Body of pancreas (tissue), 4 donors: ENCODE results near the gene SLC6A1. TPM values are rescaled to one million over a fixed set of nuclear protein-coding genes. Genes with fewer than 3 reads are reported as not detected.

Experiments used
- ATAC-seq: fragments of 150-250 bp; one replicate; pipeline ENCODE4 v1.9.1; 2016
- DNase-seq, 4 donors: peaks; one replicate each; pipeline ENCODE4 v3.0.0-alpha.2; 2019
- H3K27ac ChIP-seq, 4 donors: fragments of 200-600 bp; sonication (generic); 1 replicate in 3 of 4; 2 replicates in 1 of 4; pipeline versions ENCODE4 v1.5.1 to v1.6.1; 2016 to 2019; ENCODE audit warnings: mild to moderate bottlenecking in 1 of 4, mixed read lengths in 1 of 4, moderate library complexity in 1 of 4
- H3K27me3 ChIP-seq, 2 donors: fragments of 200-600 bp; sonication (generic); one replicate each; pipeline ENCODE4 v1.6.0; 2016; ENCODE audit warnings: mild to moderate bottlenecking in 1 of 2
- H3K36me3 ChIP-seq, 2 donors: fragments of 200-600 bp; sonication (generic); replicated peaks in 1 of 2; 2 replicates each; pipeline ENCODE4 v1.5.1; 2016; ENCODE audit warnings: low read depth in 2 of 2; ENCODE audit not compliant: insufficient read depth in 1 of 2
- H3K4me1 ChIP-seq: fragments of 200-600 bp; sonication (generic); one replicate; pipeline ENCODE4 v1.6.0; 2016
- H3K4me3 ChIP-seq, 2 donors: fragments of 200-600 bp; sonication (generic); 1 replicate in 1 of 2; 2 replicates in 1 of 2; pipeline ENCODE4 v1.5.1; 2016 to 2019
- H3K9me3 ChIP-seq, 3 donors: fragments of 200-600 bp; sonication (generic); 1 replicate in 2 of 3; 2 replicates in 1 of 3; pipeline ENCODE4 v1.5.1; 2016
- POLR2A ChIP-seq, 3 donors: fragments of 450-650 bp; IDR thresholded peaks; one replicate each; pipeline ENCODE4 v1.6.1; 2016; ENCODE audit warnings: antibody characterized with exemption in 3 of 3, mild to moderate bottlenecking in 2 of 3
- WGBS, 2 donors: methylation state at CpG; one replicate each; pipeline ENCODE4 v1.1.5; 2017; 5-methylcytosine and 5-hydroxymethylcytosine counted together
- intact Hi-C: fragments of 100-400 bp; cut with DNase I; formaldehyde crosslinking; loops from one replicate; pipeline ENCODE4 v1.15.1; 2023
- total RNA-seq, 2 donors: library from RNA; depleted of rRNA; stranded (reverse); fragments of >200 nt; gene quantifications; one replicate each; pipeline ENCODE4 v1.1.0, GENCODE V29; 2016
- TF ChIP-seq, protein P1 (sequence below), 7 experiments: fragments of 450-650 bp in 4 of 7; fragments of 200-600 bp in 3 of 7; sonication (generic) in 3 of 7; IDR thresholded peaks; one replicate each; pipeline ENCODE4 v1.5.1; 2016 to 2019; ENCODE audit warnings: antibody characterized with exemption in 7 of 7

Gene SLC6A1
- total RNA-seq, 2 donors from 2014 or later: 0.26 to 0.66 TPM

GRCh38 chr3:10964537-10965167, 27.9 kb upstream of the SLC6A1 start:
- no peaks in the 10 kb centered on the region for H3K4me1 ChIP-seq
- H3K4me3 ChIP-seq: no peak overlapping the region
- intact Hi-C loops: no loop called here
- no peaks in the 10 kb centered on the region for H3K9me3 ChIP-seq
- H3K27me3 ChIP-seq: no peaks in the 10 kb centered on the region
- DNase-seq: no peak
- 58 to 64% methylated on average over 6 of the region's 6 CpGs for WGBS, 2 donors
- H3K27ac ChIP-seq: no peak overlapping the region
- no peak for TF ChIP-seq POLR2A (IDR thresholded peaks at IDR 0.05)
- TF ChIP-seq, protein P1, sequence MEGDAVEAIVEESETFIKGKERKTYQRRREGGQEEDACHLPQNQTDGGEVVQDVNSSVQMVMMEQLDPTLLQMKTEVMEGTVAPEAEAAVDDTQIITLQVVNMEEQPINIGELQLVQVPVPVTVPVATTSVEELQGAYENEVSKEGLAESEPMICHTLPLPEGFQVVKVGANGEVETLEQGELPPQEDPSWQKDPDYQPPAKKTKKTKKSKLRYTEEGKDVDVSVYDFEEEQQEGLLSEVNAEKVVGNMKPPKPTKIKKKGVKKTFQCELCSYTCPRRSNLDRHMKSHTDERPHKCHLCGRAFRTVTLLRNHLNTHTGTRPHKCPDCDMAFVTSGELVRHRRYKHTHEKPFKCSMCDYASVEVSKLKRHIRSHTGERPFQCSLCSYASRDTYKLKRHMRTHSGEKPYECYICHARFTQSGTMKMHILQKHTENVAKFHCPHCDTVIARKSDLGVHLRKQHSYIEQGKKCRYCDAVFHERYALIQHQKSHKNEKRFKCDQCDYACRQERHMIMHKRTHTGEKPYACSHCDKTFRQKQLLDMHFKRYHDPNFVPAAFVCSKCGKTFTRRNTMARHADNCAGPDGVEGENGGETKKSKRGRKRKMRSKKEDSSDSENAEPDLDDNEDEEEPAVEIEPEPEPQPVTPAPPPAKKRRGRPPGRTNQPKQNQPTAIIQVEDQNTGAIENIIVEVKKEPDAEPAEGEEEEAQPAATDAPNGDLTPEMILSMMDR (IDR thresholded peaks at IDR 0.05): no peak
- no peaks in the 10 kb centered on the region for H3K36me3 ChIP-seq
- ATAC-seq: no peak

DNA sequence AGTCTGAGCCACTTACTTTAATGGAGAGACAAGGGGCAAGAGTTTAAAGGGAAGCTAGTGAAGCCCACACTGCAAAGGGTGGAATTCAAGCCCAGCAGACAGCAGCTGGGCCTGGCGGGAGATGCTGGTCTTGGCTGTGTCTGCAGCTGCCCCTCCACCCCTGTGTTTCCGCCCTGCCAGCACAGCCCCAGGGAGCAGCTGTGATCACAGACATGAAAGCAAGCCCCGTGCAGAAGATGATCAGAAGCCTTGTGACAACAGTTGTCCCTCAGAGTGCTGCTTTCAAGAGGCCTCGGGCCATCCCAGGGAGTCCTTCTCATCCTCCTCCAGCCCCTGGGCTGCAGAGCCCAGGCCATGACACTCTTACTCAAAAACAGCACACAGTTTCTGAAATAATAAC, 24.1 kb upstream of the SLC6A1 start:
- WGBS, 2 donors: 47 to 48% methylated on average over 3 to 4 of the region's 4 CpGs
- Histone ChIP-seq H3K9me3 (no peaks in the 10 kb centered on the region), H3K4me1 (no peaks in the 10 kb centered on the region), H3K27me3 (no peaks in the 10 kb centered on the region), H3K4me3 (no peak overlapping the region), H3K27ac (no peak overlapping the region), H3K36me3 (no peaks in the 10 kb centered on the region)
- TF ChIP-seq, protein P1 (IDR thresholded peaks at IDR 0.05): no peak
- no peak for TF ChIP-seq POLR2A (IDR thresholded peaks at IDR 0.05)
- intact Hi-C loops: no loop called here
- DNase-seq (no peak), ATAC-seq (no peak)

DNA sequence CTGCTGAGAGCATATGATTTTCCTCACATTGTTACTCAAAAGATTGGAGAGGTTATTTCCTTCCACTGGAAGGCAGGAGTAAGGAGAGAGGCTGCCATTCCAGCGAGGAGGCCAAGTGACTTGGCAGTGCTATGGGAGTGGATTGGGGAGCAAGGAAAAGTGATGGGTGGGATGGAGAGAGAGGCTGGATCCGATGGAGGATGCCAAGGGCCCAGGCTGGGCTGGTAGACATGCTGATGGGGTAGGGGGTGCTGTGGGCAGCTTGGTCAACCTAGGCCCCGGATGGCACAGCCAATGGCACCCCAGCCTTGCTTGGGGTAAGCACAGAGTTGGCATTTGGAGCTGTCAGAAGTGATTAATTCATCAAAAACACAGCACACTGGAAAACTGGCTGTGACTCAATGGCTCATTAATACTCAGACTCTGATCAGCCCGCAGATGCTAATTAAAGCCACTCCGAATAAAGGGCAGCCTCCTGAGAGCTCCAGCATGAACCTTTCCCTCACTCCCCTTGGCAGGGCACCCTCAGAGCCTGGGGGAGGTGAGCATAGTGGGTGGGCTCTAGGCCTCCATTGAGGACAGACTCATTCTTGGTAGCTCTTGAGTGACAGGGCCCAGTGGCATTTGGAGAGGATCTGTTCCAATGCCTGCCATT, 22.1 kb upstream of the SLC6A1 start:
- WGBS, 2 donors: 62 to 84% methylated on average over 5 of the region's 5 CpGs
- Histone ChIP-seq H3K9me3 (no peaks in the 10 kb centered on the region), H3K36me3 (no peaks in the 10 kb centered on the region), H3K4me3 (no peak overlapping the region), H3K4me1 (no peaks in the 10 kb centered on the region), H3K27ac (no peak overlapping the region), H3K27me3 (no peaks in the 10 kb centered on the region)
- intact Hi-C loops: no loop called here
- TF ChIP-seq, protein P1 (IDR thresholded peaks at IDR 0.05): no peak
- TF ChIP-seq POLR2A (IDR thresholded peaks at IDR 0.05): no peak
- DNase-seq (no peak), ATAC-seq (no peak)

- Histone ChIP-seq H3K4me1 (no peaks in the 10 kb centered on the region), H3K36me3 (no peaks in the 10 kb centered on the region), H3K9me3 (no peaks in the 10 kb centered on the region), H3K27ac (no peak overlapping the region), H3K27me3 (no peaks in the 10 kb centered on the region), H3K4me3 (no peak overlapping the region)
- DNase-seq: no peak
- no peak for ATAC-seq
- 20 to 31% methylated on average over 8 to 10 of the region's 10 CpGs for WGBS, 2 donors
- intact Hi-C loops: no loop called here
- TF ChIP-seq POLR2A (IDR thresholded peaks at IDR 0.05): no peak
- TF ChIP-seq, protein P1 (IDR thresholded peaks at IDR 0.05): no peak
Measured at GRCh38 chr3:10972072-10972782, 20.3 kb upstream of the SLC6A1 start.
